ENCODE results near the gene TRIO. TPM values are rescaled to one million over a fixed set of nuclear protein-coding genes. Genes with fewer than 3 reads are reported as not detected.

The TRIO gene
- polyA plus RNA-seq, 1 of the 3 experiments (the other 2 are of a cell fraction) = 229 TPM

- H3F3A ChIP-seq (replicated peaks; ENCODE audit: insufficient read depth) = peaks cover 37% of the 10 kb centered on the region
- CTCF ChIA-PET = interaction anchor here (0.9 to 2.0 kb wide), 6 partner anchors 21 to 179 kb away, joined by 3 to 7 read pairs (median 4); no protein-coding TSS in a partner anchor
- H3K9ac ChIP-seq = no peak overlapping the region
- DNase-seq = peak; percentile 78
- peak overlapping the region; percentile 45 to 99; a peak in 3 of 4 replicates for H3K27ac ChIP-seq (ENCODE audit: low read depth in 2 of 2, low read length in 1 of 2)
- no peaks in the 10 kb centered on the region for H3K9me3 ChIP-seq
- no peaks in the 10 kb centered on the region for H3K9me2 ChIP-seq
- H3K4me2 ChIP-seq = no peak overlapping the region; the same call in 1 of the 2 replicates
- H3K4me3 ChIP-seq (ENCODE audit: low read depth in 2 of 2, low read length in 1 of 2) = no peak overlapping the region
- peaks cover 4% of the 10 kb centered on the region; the same call in 1 of the 2 replicates for H4K20me1 ChIP-seq (ENCODE audit: insufficient read depth)
- peaks cover 91 to 99% of the 10 kb centered on the region in 2 experiments for H3K36me3 ChIP-seq (replicated peaks in 1 of 2; ENCODE audit: control insufficient read depth in 1 of 2, insufficient read depth in 2 of 2, low read length in 1 of 2)
- 54% methylated on average over 10 of the region's 10 CpGs for WGBS (ENCODE audit: low lambda C conversion rate)
- peaks cover 87% of the 10 kb centered on the region for H3K79me2 ChIP-seq (ENCODE audit: insufficient read depth)
- peaks cover 12 to 41% of the 10 kb centered on the region in 2 experiments; a peak in 3 of 4 replicates for H3K4me1 ChIP-seq (ENCODE audit: control insufficient read depth in 1 of 2, insufficient read depth in 2 of 2, low read depth in 1 of 2, low read length in 1 of 2)
- H3K27me3 ChIP-seq (ENCODE audit: insufficient read depth) = no peaks in the 10 kb centered on the region
- POLR2A ChIA-PET = interaction anchor here (1.0 to 1.4 kb wide), 4 partner anchors 13 to 112 kb away, joined by 3 to 13 read pairs (median 4); no protein-coding TSS in a partner anchor
- H2AFZ ChIP-seq (ENCODE audit: low read depth) = no peak overlapping the region
- TF ChIP-seq YY1 (IDR thresholded peaks at IDR 0.05; ENCODE audit: low read depth) (no peak), NRF1 (IDR thresholded peaks at IDR 0.05; ENCODE audit: low read depth, low read length) (no peak), SIN3A (IDR thresholded peaks at IDR 0.05; ENCODE audit: borderline replicate concordance, low read depth, low read length) (no peak), EP300 (IDR thresholded peaks at IDR 0.05; ENCODE audit: borderline replicate concordance in 1 of 2, low read depth in 1 of 2, low read length in 1 of 2) (peak in 1 of 2 experiments; percentile 84; a peak in 2 of 4 replicates), IRF3 (IDR thresholded peaks at IDR 0.05; ENCODE audit: low read depth, low read length) (no peak), ELF1 (IDR thresholded peaks at IDR 0.05) (no peak), PBX3 (IDR thresholded peaks at IDR 0.05) (no peak), POLR2AphosphoS5 (IDR thresholded peaks at IDR 0.05; ENCODE audit: low read depth, low read length) (no peak; the same call in 1 of the 2 replicates), FOXJ3 (CRISPR knock-in tag; IDR thresholded peaks at IDR 0.05) (0 out of 2 replicates have a peak, but pooled peaks have one; percentile 50), REST (IDR thresholded peaks at IDR 0.05; ENCODE audit: low read depth, low read length) (no peak), MXI1 (IDR thresholded peaks at IDR 0.05; ENCODE audit: low read depth, low read length) (peak; percentile 67; the same call in 1 of the 2 replicates), ZBTB33 (IDR thresholded peaks at IDR 0.05; ENCODE audit: borderline replicate concordance, low read depth) (no peak), RCOR1 (IDR thresholded peaks at IDR 0.05; ENCODE audit: low read length) (peak; percentile 10; the same call in 1 of the 2 replicates), GATA2 (CRISPR knock-in tag; IDR thresholded peaks at IDR 0.05) (peak; percentile 94), USF1 (IDR thresholded peaks at IDR 0.05; ENCODE audit: borderline replicate concordance, low read depth) (no peak), JUND (IDR thresholded peaks at IDR 0.05) (no peak), EZH2phosphoT487 (IDR thresholded peaks at IDR 0.05; ENCODE audit: borderline replicate concordance, low read depth) (no peak), SMC3 (IDR thresholded peaks at IDR 0.05; ENCODE audit: low read depth, low read length) (no peak), FOSL2 (IDR thresholded peaks at IDR 0.05; ENCODE audit: borderline replicate concordance, low read depth) (no peak), TEAD4 (IDR thresholded peaks at IDR 0.05; ENCODE audit: borderline replicate concordance, insufficient read depth) (no peak), NFIC (IDR thresholded peaks at IDR 0.05; ENCODE audit: borderline replicate concordance) (no peak), CHD2 (IDR thresholded peaks at IDR 0.05; ENCODE audit: low read length, partially characterized antibody) (peak; percentile 75), RXRA (IDR thresholded peaks at IDR 0.05; ENCODE audit: borderline replicate concordance, low read depth) (no peak), MEF2A (IDR thresholded peaks at IDR 0.05; ENCODE audit: borderline replicate concordance, low read depth) (no peak)
Observed at GRCh38 chr5:14469551-14470377, 326.6 kb downstream of the TRIO start.
